ENCODE measurements around the gene PRKCA.

PRKCA gene

DNA sequence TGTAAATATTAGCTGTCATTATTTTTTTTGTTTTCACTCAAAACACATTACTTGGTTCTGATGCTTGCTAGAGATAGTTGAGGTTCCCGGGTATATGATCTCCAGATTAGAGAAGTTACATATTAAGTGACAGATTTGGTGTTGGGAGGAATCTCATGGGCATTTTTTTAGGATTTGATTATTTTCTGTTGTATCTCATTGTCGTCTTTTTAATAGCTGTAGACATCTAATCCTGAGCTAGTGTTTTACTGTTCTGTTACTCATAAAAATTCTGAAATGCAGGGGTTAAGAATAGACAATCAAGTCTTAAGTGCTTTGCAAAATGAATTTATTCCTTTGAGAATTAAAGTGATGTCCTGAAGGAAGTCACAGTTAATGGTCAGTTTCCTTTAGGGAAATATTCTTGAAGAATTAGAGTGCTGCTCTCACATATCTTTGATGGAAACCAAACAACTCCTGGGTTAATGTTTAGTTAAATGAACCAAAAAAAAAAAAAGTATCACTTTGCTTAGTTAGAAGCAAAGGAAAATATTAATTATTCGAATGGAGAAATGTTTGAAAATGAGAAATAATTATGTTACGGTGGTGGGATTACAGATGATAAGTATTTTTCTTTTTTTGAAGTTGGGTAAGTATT lies 280.8 kb downstream of the PRKCA start:
- Histone ChIP-seq H3K4me2 (ENCODE audit: low read length) (no peak overlapping the region), H3K4me1 (ENCODE audit: control insufficient read depth, insufficient read depth, low read length) (peaks cover 12% of the 10 kb centered on the region), H3K9ac (ENCODE audit: low read depth, low read length) (no peak overlapping the region), H3K36me3 (ENCODE audit: insufficient read depth, low read length) (no peaks in the 10 kb centered on the region), H3K27me3 (ENCODE audit: control insufficient read depth, insufficient read depth, low read length) (no peaks in the 10 kb centered on the region), H3K4me3 (ENCODE audit: low read length) (no peak overlapping the region), H3K9me3 (replicated peaks; ENCODE audit: low read length) (no peaks in the 10 kb centered on the region)

DNA sequence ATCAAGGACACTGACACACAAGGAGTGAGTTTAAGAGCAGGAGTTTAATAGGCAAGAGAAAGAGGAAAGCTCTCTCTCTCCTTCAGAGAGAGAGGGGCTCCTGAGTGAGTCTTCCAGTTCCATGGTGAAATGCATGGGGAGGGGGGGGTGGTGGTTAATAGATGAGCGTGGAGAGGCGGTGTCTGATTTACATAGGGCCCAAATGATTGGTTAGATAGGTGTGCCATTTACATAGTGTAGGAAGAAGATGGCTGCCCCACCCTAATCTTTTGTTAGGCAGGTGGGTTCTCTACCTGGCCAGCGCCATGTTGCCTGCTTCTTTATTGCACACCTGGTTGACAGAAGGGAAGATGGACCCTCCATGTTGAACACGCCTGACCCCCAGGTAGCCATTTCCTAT lies 282.5 kb downstream of the PRKCA start:
- Histone ChIP-seq H3K4me2 (ENCODE audit: low read length) (no peak overlapping the region), H3K27me3 (ENCODE audit: control insufficient read depth, insufficient read depth, low read length) (no peaks in the 10 kb centered on the region), H3K4me1 (ENCODE audit: control insufficient read depth, insufficient read depth, low read length) (peaks cover 8% of the 10 kb centered on the region), H3K9me3 (replicated peaks; ENCODE audit: low read length) (no peaks in the 10 kb centered on the region), H3K4me3 (ENCODE audit: low read length) (no peak overlapping the region), H3K36me3 (ENCODE audit: insufficient read depth, low read length) (no peaks in the 10 kb centered on the region), H3K9ac (ENCODE audit: low read depth, low read length) (no peak overlapping the region)

DNA sequence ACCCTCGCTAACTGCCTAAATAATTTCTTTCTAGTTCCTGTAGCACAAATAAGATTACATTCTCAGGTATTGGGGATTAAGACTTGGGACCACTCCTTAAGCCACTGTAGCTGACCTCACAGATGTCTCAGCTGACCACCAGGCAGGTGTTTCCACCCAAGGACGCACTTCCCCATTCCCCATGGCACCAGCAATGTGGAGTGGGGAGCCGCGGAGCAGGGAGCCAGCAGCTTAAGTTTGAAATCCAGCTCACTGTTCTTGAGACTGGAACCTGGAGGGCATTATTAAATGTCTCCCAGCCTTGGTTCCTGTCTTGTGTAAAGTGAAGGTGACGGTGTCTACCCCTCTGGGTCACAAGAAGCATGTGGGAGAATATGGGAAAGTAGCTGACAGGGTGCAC lies 283.1 kb downstream of the PRKCA start:
- no peaks in the 10 kb centered on the region for H3K27me3 ChIP-seq (ENCODE audit: control insufficient read depth, insufficient read depth, low read length)
- H3K9me3 ChIP-seq (replicated peaks; ENCODE audit: low read length): no peaks in the 10 kb centered on the region
- H3K36me3 ChIP-seq (ENCODE audit: insufficient read depth, low read length): no peaks in the 10 kb centered on the region
- H3K9ac ChIP-seq (ENCODE audit: low read depth, low read length): no peak overlapping the region
- H3K4me1 ChIP-seq (ENCODE audit: control insufficient read depth, insufficient read depth, low read length): peaks cover 3% of the 10 kb centered on the region
- H3K4me2 ChIP-seq (ENCODE audit: low read length): no peak overlapping the region
- H3K4me3 ChIP-seq (ENCODE audit: low read length): no peak overlapping the region

DNA sequence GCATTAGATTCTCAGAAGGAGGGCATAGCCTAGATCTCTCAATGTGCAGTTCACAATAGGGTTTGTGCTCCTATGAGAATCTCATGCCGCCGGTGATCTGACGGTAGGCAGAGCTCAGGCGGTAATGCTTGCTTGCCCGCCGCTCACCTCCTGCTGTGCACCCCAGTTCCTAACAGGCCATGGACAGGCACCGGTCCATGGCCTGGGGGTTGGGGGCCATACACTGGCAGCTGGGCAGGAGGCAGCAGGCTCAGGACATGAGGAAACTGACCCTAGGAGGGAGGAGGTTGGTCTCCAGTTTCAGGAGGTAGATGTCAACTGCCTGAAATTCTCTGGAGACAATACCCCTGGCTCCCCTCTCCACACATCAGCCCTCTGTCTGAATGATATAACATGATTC lies 287.5 kb downstream of the PRKCA start:
- H3K9ac ChIP-seq (ENCODE audit: low read depth, low read length): no peak overlapping the region
- no peak overlapping the region for H3K4me2 ChIP-seq (ENCODE audit: low read length)
- no peaks in the 10 kb centered on the region for H3K27me3 ChIP-seq (ENCODE audit: control insufficient read depth, insufficient read depth, low read length)
- H3K9me3 ChIP-seq (replicated peaks; ENCODE audit: low read length): no peaks in the 10 kb centered on the region
- no peaks in the 10 kb centered on the region for H3K36me3 ChIP-seq (ENCODE audit: insufficient read depth, low read length)
- H3K4me3 ChIP-seq (ENCODE audit: low read length): no peak overlapping the region
- no peaks in the 10 kb centered on the region for H3K4me1 ChIP-seq (ENCODE audit: control insufficient read depth, insufficient read depth, low read length)

DNA sequence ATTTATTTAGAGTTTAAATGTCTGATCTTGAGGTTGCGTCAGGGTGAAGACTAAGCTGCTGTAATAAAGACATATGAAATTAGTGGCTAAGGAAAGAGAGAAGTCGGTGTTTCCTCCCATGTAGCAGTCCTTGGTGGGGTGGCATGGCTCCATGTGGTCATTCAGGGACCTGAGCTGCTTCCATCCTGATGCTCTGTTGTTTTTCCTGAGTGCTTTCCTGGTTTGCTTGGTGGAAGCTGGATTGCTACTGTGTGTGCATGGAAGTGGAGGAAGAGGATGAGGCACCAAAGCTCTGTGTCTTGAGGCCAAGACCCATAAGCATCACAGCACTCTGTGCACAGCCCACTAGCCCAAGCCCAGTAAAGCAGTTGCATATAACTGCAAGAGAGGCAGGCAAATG lies 290.7 kb downstream of the PRKCA start:
- Histone ChIP-seq H3K36me3 (ENCODE audit: insufficient read depth, low read length) (no peaks in the 10 kb centered on the region), H3K27me3 (ENCODE audit: control insufficient read depth, insufficient read depth, low read length) (no peaks in the 10 kb centered on the region)

DNA sequence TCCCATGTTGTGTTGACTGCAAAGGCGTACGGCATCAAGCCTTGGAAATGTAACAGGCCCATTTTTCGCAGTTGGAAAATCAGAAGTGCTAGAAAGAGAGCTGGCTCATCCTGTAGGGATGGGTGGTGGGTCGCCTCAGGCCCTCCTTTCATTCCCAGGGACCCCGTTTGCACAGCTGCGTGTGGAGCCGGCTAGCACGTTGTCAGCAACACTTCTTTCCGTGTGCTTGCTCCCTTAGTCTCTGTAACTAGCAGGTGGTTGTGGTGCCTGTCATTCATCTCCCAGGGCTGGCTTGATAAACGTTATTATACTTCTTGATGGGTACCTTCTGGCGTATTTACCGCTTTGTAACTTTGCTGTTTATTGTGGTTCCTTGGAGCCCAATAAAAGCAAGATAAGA lies 293.5 kb downstream of the PRKCA start:
- Histone ChIP-seq H3K4me2 (ENCODE audit: low read length) (no peak overlapping the region), H3K9ac (ENCODE audit: low read depth, low read length) (no peak overlapping the region), H3K9me3 (replicated peaks; ENCODE audit: low read length) (no peaks in the 10 kb centered on the region), H3K4me1 (ENCODE audit: control insufficient read depth, insufficient read depth, low read length) (no peaks in the 10 kb centered on the region), H3K4me3 (ENCODE audit: low read length) (no peak overlapping the region), H3K36me3 (ENCODE audit: insufficient read depth, low read length) (no peaks in the 10 kb centered on the region), H3K27me3 (ENCODE audit: control insufficient read depth, insufficient read depth, low read length) (no peaks in the 10 kb centered on the region)

More for the DNA sequence above, 290.7 kb downstream of the PRKCA start:
- Histone ChIP-seq H3K4me2 (ENCODE audit: low read length) (no peak overlapping the region), H3K4me1 (ENCODE audit: control insufficient read depth, insufficient read depth, low read length) (no peaks in the 10 kb centered on the region), H3K9ac (ENCODE audit: low read depth, low read length) (no peak overlapping the region), H3K9me3 (replicated peaks; ENCODE audit: low read length) (no peaks in the 10 kb centered on the region), H3K4me3 (ENCODE audit: low read length) (no peak overlapping the region)

DNA sequence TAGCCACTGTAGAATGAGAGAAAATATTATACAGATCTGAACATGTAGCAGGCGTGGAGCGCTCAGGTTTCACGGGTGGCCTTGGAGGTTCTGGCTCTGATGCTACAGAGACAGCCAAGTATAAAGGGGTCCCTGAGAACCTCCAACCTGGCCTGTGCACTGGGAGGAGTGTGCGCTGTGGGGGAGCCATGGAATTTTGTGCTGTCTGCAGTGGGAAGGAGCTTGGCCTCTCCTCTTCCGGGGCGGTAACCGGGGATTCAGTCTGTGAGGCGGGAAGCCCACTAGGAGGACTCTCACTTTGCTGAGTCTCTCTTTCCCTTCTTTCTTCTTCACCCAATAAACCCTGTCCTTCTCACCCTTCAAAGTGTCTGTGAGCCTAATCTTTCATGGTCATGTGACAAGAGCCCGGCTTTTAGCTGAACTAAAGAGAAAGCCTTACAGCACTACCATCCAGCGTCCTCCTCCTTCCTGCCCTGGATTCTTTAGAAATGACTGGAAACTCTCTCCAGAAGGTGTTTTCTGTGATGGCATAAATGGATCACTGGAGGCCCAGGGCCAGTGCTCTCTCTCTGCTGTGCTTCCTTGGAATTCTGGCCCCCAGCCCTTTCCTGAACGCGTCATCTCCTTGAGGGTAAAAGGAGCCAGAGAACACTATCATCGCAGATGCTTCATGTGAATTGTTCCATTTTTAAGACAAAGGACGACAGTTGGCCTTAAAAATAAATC lies 300.4 kb downstream of the PRKCA start:
- no peak overlapping the region for H3K4me3 ChIP-seq (ENCODE audit: low read length)
- H3K36me3 ChIP-seq (ENCODE audit: insufficient read depth, low read length): no peaks in the 10 kb centered on the region
- no peaks in the 10 kb centered on the region for H3K9me3 ChIP-seq (replicated peaks; ENCODE audit: low read length)
- H3K27me3 ChIP-seq (ENCODE audit: control insufficient read depth, insufficient read depth, low read length): no peaks in the 10 kb centered on the region
- H3K9ac ChIP-seq (ENCODE audit: low read depth, low read length): no peak overlapping the region
- no peak overlapping the region for H3K4me2 ChIP-seq (ENCODE audit: low read length)
- peaks cover 4% of the 10 kb centered on the region for H3K4me1 ChIP-seq (ENCODE audit: control insufficient read depth, insufficient read depth, low read length)

DNA sequence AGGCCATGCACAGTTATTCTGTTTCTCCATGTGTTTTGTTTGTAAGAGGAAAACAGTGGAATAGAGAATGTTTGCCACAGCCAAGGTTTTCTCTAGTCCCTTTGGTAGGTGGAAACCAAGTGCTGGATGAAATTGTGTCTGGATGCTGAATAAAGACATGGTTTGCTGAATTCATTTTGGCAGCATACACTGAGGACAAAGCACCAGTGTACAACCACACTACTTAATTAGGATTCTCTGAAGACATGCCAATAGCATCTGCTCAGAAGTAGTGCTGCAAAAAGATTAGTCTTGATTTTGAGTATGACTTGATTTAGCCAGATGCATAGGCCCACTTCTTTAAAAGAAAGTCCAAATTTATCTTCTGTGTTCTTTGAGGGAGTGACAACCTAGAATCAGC lies 302.0 kb downstream of the PRKCA start:
- H3K27me3 ChIP-seq (ENCODE audit: control insufficient read depth, insufficient read depth, low read length): no peaks in the 10 kb centered on the region
- H3K4me2 ChIP-seq (ENCODE audit: low read length): no peak overlapping the region
- peaks cover 4% of the 10 kb centered on the region for H3K4me1 ChIP-seq (ENCODE audit: control insufficient read depth, insufficient read depth, low read length)
- H3K9ac ChIP-seq (ENCODE audit: low read depth, low read length): no peak overlapping the region
- H3K4me3 ChIP-seq (ENCODE audit: low read length): no peak overlapping the region
- no peaks in the 10 kb centered on the region for H3K9me3 ChIP-seq (replicated peaks; ENCODE audit: low read length)
- H3K36me3 ChIP-seq (ENCODE audit: insufficient read depth, low read length): no peaks in the 10 kb centered on the region

DNA sequence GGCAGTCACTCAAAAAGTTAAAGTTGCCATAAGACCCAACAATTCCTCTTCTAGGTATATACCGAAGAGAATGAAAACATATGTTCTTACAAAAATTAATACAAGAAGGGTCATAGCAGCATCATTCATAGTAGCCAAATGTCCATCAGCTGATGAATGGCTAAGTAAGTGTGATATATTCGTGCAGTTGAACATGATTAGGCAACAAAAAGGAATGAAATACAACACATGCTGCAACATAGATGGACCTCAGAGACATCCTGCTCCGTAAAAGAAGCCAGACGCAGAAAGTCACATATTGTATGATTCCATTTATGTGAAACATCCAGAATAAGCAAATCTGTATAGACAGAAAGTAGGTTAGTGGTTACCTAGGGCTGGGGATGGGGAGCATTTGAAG lies 303.1 kb downstream of the PRKCA start:
- no peaks in the 10 kb centered on the region for H3K9me3 ChIP-seq (replicated peaks; ENCODE audit: low read length)
- H3K9ac ChIP-seq (ENCODE audit: low read depth, low read length): no peak overlapping the region
- no peaks in the 10 kb centered on the region for H3K36me3 ChIP-seq (ENCODE audit: insufficient read depth, low read length)
- peaks cover 4% of the 10 kb centered on the region for H3K4me1 ChIP-seq (ENCODE audit: control insufficient read depth, insufficient read depth, low read length)
- H3K4me3 ChIP-seq (ENCODE audit: low read length): no peak overlapping the region
- no peaks in the 10 kb centered on the region for H3K27me3 ChIP-seq (ENCODE audit: control insufficient read depth, insufficient read depth, low read length)
- no peak overlapping the region for H3K4me2 ChIP-seq (ENCODE audit: low read length)

DNA sequence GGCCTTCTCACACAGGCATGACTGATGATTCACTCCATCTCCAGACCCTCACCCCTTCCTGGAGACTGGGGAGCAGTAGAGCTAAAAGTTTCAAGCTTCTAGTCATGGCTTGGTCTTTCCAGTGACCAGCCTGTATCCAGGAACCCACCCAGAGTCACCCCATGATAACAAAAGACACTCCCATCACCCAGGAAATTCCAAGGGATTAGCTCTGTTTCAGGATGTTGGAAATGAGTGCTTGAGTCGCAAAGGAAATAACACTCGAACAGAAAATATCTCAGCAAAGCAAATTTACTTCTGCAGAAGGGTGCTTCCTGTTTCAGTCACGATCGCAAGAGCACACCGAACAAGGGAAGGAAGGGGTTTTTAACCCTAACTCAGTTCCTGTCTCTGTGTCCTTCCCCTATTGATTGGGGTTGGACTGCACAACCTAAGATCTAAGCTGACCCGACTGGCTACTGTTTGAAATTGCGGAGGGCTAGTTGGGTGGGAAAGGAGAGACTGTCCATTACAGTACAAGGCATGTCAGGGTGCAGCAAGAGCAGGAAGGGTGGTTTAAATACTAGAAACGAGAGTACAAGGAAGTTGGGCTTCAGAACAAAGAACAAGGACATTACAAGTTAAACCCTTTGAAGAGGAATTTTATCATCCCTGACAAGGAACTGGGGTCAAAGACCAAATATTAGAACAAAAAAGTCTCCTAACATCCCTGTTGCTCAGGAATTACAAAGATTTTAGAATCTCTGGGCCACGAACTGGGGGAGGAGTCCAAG lies 308.1 kb downstream of the PRKCA start:
- no peak overlapping the region for H3K4me3 ChIP-seq (ENCODE audit: low read length)
- H3K4me2 ChIP-seq (ENCODE audit: low read length): no peak overlapping the region
- H3K9me3 ChIP-seq (replicated peaks; ENCODE audit: low read length): peaks cover 6% of the 10 kb centered on the region
- peaks cover 4% of the 10 kb centered on the region for H3K4me1 ChIP-seq (ENCODE audit: control insufficient read depth, insufficient read depth, low read length)
- no peak overlapping the region for H3K9ac ChIP-seq (ENCODE audit: low read depth, low read length)
- H3K36me3 ChIP-seq (ENCODE audit: insufficient read depth, low read length): no peaks in the 10 kb centered on the region
- H3K27me3 ChIP-seq (ENCODE audit: control insufficient read depth, insufficient read depth, low read length): no peaks in the 10 kb centered on the region

DNA sequence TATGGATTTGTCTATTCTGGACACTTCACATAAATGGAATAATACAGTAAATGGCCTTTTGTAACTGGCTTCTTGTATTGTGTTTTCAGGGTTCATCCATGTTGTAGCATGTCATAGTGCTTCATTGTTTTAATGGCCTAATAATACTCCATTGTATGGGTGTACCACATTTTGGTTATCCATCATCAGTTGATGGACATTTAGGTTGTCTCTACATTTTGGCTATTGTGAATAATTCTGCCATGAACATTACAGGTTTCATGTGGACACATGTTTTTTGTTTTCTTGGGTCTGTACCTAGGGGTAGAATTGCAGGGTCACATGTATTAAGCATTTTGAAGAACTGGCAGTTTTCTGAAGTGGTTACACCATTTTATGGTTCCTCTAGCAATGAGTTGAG lies 309.0 kb downstream of the PRKCA start:
- Histone ChIP-seq H3K36me3 (ENCODE audit: insufficient read depth, low read length) (no peaks in the 10 kb centered on the region), H3K9me3 (replicated peaks; ENCODE audit: low read length) (peaks cover 6% of the 10 kb centered on the region), H3K4me2 (ENCODE audit: low read length) (no peak overlapping the region), H3K9ac (ENCODE audit: low read depth, low read length) (no peak overlapping the region), H3K27me3 (ENCODE audit: control insufficient read depth, insufficient read depth, low read length) (no peaks in the 10 kb centered on the region), H3K4me1 (ENCODE audit: control insufficient read depth, insufficient read depth, low read length) (peaks cover 1% of the 10 kb centered on the region), H3K4me3 (ENCODE audit: low read length) (no peak overlapping the region)
